ENCODE data around the gene IGLON5.

IGLON5 gene

GRCh38 chr19:51316688-51317087, 5.2 kb downstream of the IGLON5 start:
- ChIA-PET CTCF (no interaction called here), POLR2A (no interaction called here)
- DNase-seq (ENCODE audit: extremely low spot score) = no peak

GRCh38 chr19:51317376-51317775, 5.9 kb downstream of the IGLON5 start:
- ChIA-PET CTCF (interaction anchor here (1.0 kb wide), 1 partner anchor 10 kb away, joined by 3 read pairs; no protein-coding TSS in a partner anchor), POLR2A (no interaction called here)
- TF ChIP-seq CTCF (IDR thresholded peaks at IDR 0.05; ENCODE audit: control extremely low read depth, extremely low read depth, low read depth, missing control alignments) = no peak
- no peak for DNase-seq (ENCODE audit: extremely low spot score)

More at GRCh38 chr19:51316688-51317087, 5.2 kb downstream of the IGLON5 start:
- no peak for TF ChIP-seq CTCF (IDR thresholded peaks at IDR 0.05; ENCODE audit: control extremely low read depth, extremely low read depth, low read depth, missing control alignments)

- TF ChIP-seq CTCF (IDR thresholded peaks at IDR 0.05; ENCODE audit: control extremely low read depth, extremely low read depth, low read depth, missing control alignments) = no peak
- POLR2A ChIA-PET = no interaction called here
- DNase-seq (ENCODE audit: extremely low spot score) = no peak
Measured at GRCh38 chr19:51317968-51318367, 6.5 kb downstream of the IGLON5 start.

GRCh38 chr19:51318687-51319648, 7.5 kb downstream of the IGLON5 start:
- ChIA-PET POLR2A (no interaction called here), CTCF (no interaction called here)
- TF ChIP-seq CTCF (IDR thresholded peaks at IDR 0.05; ENCODE audit: control extremely low read depth, extremely low read depth, low read depth, missing control alignments) = no peak
- DNase-seq (ENCODE audit: extremely low spot score) = no peak

More at GRCh38 chr19:51317968-51318367, 6.5 kb downstream of the IGLON5 start:
- CTCF ChIA-PET = interaction anchor here (1.0 kb wide), 1 partner anchor 10 kb away, joined by 3 read pairs; no protein-coding TSS in a partner anchor

GRCh38 chr19:51319649-51320279, 8.3 kb downstream of the IGLON5 start:
- no peak for DNase-seq (ENCODE audit: extremely low spot score)
- POLR2A ChIA-PET = no interaction called here
- CTCF ChIA-PET = no interaction called here
- no peak for TF ChIP-seq CTCF (IDR thresholded peaks at IDR 0.05; ENCODE audit: control extremely low read depth, extremely low read depth, low read depth, missing control alignments)

- CTCF ChIA-PET = no interaction called here
- POLR2A ChIA-PET = no interaction called here
- TF ChIP-seq CTCF (IDR thresholded peaks at IDR 0.05; ENCODE audit: control extremely low read depth, extremely low read depth, low read depth, missing control alignments) = no peak
- DNase-seq (ENCODE audit: extremely low spot score) = no peak
Measured at GRCh38 chr19:51320280-51320657, 8.8 kb downstream of the IGLON5 start.
